Vagina (tissue), 2 donors: Measurements from ENCODE around the gene ELP4.

Source experiments
- POLR2A ChIP-seq, 2 donors: fragments of 450-650 bp; IDR thresholded peaks; one replicate each; pipeline ENCODE4 v1.6.1; 2017; ENCODE audit warnings: antibody characterized with exemption in 2 of 2, mild to moderate bottlenecking in 2 of 2, moderate library complexity in 2 of 2
- TF ChIP-seq, protein P1 (sequence below), 3 experiments: fragments of 450-650 bp in 2 of 3; fragments of 200-600 bp in 1 of 3; sonication (generic) in 1 of 3; IDR thresholded peaks; one replicate each; pipeline ENCODE4 v1.5.1; 2017 to 2019; ENCODE audit warnings: antibody characterized with exemption in 3 of 3, mild to moderate bottlenecking in 2 of 3, moderate library complexity in 2 of 3

- TF ChIP-seq, protein P1, sequence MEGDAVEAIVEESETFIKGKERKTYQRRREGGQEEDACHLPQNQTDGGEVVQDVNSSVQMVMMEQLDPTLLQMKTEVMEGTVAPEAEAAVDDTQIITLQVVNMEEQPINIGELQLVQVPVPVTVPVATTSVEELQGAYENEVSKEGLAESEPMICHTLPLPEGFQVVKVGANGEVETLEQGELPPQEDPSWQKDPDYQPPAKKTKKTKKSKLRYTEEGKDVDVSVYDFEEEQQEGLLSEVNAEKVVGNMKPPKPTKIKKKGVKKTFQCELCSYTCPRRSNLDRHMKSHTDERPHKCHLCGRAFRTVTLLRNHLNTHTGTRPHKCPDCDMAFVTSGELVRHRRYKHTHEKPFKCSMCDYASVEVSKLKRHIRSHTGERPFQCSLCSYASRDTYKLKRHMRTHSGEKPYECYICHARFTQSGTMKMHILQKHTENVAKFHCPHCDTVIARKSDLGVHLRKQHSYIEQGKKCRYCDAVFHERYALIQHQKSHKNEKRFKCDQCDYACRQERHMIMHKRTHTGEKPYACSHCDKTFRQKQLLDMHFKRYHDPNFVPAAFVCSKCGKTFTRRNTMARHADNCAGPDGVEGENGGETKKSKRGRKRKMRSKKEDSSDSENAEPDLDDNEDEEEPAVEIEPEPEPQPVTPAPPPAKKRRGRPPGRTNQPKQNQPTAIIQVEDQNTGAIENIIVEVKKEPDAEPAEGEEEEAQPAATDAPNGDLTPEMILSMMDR (IDR thresholded peaks at IDR 0.05) = no peak
- no peak for TF ChIP-seq POLR2A (IDR thresholded peaks at IDR 0.05)
Measured at GRCh38 chr11:31799435-31800397, 290.1 kb downstream of the ELP4 start.
